ENCODE measurements around the gene RPS6KA2. TPM values are rescaled to one million over a fixed set of nuclear protein-coding genes. Genes with fewer than 3 reads are reported as not detected.
A peak's percentile ranks its signal among the peaks of the same experiment; 100 is the strongest.
"Not testable (repeated sequence)": the region's sequence is repeated elsewhere in the genome, so short reads cannot be mapped to it uniquely, and the experiment has no call there.

Gene RPS6KA2
- polyA plus RNA-seq, 1 experiment = 70.9 TPM

DNA sequence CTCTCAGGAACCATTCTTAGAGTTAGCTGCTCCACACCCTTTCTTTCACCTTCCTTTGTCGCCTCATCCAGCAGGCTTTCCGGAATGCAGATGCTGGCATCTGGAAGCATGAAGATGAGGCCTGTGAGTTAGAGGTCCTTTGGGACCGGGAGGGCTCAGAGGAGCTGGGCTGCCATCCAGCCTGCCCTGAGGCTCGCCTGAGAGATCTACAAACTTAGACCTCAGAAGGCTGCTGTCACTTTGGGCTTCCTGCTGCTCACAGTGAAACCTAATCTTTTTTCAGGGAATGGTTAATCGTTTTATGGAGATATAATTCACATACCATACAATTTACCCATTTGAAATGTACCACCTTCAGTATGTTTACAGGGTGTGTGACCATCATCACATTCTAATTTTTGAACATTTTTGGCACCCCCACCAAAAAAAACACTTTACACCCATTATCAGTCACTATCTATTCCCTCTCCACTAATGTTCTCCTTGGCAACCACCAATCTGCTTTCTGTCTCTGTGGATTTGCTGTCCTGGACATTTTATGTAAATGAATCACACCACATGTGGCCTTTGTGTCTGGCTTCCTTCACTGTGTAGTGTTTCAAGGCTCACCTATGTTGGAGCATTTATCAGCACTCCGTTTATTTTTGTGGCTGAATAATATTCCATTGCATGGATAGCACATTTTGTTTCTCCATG, 224.3 kb downstream of the RPS6KA2 start:
- CTCF ChIA-PET = interaction anchor here (4.8 kb wide), 1 partner anchor 127 kb away, joined by 122 read pairs; no protein-coding TSS in a partner anchor

DNA sequence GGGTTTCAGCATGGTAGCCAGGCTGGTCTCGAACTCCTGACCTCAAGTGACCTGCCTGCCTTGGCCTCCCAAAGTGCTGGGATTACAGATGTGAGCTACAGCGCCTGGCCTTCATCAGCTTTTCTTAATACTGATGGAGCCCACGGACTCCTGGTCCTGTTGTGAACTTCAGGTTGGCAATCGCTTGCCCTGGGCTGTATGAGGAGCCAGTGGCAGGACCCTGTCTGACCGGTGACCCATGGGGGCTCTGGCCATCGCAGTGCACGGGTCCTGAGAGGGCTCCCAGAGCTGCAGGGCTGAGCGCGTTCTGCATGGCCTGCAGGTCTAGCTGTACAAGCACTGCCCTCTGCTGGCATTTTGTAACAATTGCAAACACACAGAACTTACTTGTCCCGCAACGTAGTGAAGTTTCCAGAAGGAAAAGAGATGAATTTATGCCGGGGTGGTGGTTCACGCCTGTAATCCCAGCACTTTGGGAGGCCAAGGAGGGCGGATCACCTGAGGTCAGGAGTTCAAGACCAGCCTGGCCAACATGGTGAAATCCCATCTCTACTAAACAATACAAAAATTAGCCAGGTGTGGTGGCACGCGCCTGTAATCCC, 226.3 kb downstream of the RPS6KA2 start:
- DNase-seq (ENCODE audit: low read depth, low spot score) = peak; percentile 63
- H3K27me3 ChIP-seq (ENCODE audit: control insufficient read depth, insufficient read depth, low read length); H3K27ac ChIP-seq (ENCODE audit: low read depth, low read length); H3K9me3 ChIP-seq (ENCODE audit: control insufficient read depth, insufficient read depth, low read length); POLR2A ChIA-PET; H3K4me3 ChIP-seq (ENCODE audit: low read depth, low read length): not testable (repeated sequence)
- TF ChIP-seq, protein P1, sequence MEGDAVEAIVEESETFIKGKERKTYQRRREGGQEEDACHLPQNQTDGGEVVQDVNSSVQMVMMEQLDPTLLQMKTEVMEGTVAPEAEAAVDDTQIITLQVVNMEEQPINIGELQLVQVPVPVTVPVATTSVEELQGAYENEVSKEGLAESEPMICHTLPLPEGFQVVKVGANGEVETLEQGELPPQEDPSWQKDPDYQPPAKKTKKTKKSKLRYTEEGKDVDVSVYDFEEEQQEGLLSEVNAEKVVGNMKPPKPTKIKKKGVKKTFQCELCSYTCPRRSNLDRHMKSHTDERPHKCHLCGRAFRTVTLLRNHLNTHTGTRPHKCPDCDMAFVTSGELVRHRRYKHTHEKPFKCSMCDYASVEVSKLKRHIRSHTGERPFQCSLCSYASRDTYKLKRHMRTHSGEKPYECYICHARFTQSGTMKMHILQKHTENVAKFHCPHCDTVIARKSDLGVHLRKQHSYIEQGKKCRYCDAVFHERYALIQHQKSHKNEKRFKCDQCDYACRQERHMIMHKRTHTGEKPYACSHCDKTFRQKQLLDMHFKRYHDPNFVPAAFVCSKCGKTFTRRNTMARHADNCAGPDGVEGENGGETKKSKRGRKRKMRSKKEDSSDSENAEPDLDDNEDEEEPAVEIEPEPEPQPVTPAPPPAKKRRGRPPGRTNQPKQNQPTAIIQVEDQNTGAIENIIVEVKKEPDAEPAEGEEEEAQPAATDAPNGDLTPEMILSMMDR (IDR thresholded peaks at IDR 0.05; ENCODE audit: low read depth, low read length) = peak; percentile 80
- CTCF ChIA-PET = interaction anchor here (0.5 to 5.1 kb wide), 32 partner anchors 8 to 832 kb away, joined by 3 to 122 read pairs (median 4); no protein-coding TSS in a partner anchor

More for the DNA sequence above, 224.3 kb downstream of the RPS6KA2 start:
- POLR2A ChIA-PET = no interaction called here
- peaks cover 7% of the 10 kb centered on the region for H3K27me3 ChIP-seq (ENCODE audit: control insufficient read depth, insufficient read depth, low read length)
- DNase-seq (ENCODE audit: low read depth, low spot score) = no peak
- peaks cover 3% of the 10 kb centered on the region; the same call in 1 of the 2 replicates for H3K9me3 ChIP-seq (ENCODE audit: control insufficient read depth, insufficient read depth, low read length)
- no peak overlapping the region for H3K27ac ChIP-seq (ENCODE audit: low read depth, low read length)
- H3K4me3 ChIP-seq (ENCODE audit: low read depth, low read length) = no peak overlapping the region
- TF ChIP-seq, protein P1 (IDR thresholded peaks at IDR 0.05; ENCODE audit: low read depth, low read length) = no peak

DNA sequence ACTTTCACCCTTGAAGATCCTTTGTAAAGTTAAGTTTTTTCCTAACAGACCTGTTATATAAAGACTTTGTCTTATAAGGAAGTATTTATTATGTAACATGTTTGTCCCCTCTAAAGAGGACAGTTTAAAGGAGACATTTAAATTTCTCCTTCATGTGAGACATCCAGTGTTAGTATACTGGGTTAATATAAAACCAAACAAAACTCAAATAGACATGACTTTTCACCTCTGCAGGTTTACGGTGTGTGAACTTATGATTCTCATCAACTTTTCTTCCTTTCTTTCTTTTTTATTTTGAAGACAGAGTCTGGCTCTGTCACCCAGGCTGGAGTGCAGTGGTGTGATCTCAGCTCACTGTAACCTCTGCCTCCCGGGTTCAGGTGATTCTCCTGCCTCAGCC, 226.9 kb downstream of the RPS6KA2 start:
- peaks cover 7% of the 10 kb centered on the region; the same call in 1 of the 2 replicates for H3K9me3 ChIP-seq (ENCODE audit: control insufficient read depth, insufficient read depth, low read length)
- H3K27ac ChIP-seq (ENCODE audit: low read depth, low read length) = no peak overlapping the region
- POLR2A ChIA-PET = no interaction called here
- TF ChIP-seq, protein P1 (IDR thresholded peaks at IDR 0.05; ENCODE audit: low read depth, low read length) = no peak
- H3K4me3 ChIP-seq (ENCODE audit: low read depth, low read length) = no peak overlapping the region
- DNase-seq (ENCODE audit: low read depth, low spot score) = no peak
- CTCF ChIA-PET = interaction anchor here (0.5 to 5.1 kb wide), 27 partner anchors 8 to 831 kb away, joined by 3 to 122 read pairs (median 4); no protein-coding TSS in a partner anchor
- peaks cover 10% of the 10 kb centered on the region for H3K27me3 ChIP-seq (ENCODE audit: control insufficient read depth, insufficient read depth, low read length)

DNA sequence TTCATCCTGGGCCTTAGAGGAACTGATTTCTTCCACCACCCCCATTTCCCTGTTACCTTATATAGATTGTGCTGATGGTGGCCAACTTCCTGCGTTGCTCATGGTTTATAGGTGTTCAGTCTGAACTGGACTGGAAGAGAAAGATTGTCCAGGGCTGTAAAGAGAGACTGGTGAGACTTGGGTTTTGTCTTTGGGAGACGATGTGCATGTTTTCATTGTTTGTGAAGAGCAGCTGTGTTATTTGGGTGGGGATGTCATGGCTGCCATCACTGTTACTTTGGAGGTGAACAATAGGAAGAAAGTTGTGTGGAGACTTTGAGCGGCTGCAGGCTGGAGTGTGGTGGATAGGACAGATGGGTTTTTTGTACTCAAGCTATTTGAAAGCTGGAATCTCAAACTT, 228.7 kb downstream of the RPS6KA2 start:
- no peak for DNase-seq (ENCODE audit: low read depth, low spot score)
- H3K27ac ChIP-seq (ENCODE audit: low read depth, low read length) = no peak overlapping the region
- H3K9me3 ChIP-seq (ENCODE audit: control insufficient read depth, insufficient read depth, low read length) = peaks cover 7% of the 10 kb centered on the region; the same call in 1 of the 2 replicates
- TF ChIP-seq, protein P1 (IDR thresholded peaks at IDR 0.05; ENCODE audit: low read depth, low read length) = no peak
- ChIA-PET CTCF (interaction anchor here (1.2 to 5.1 kb wide), 5 partner anchors 9 to 241 kb away, joined by 5 to 122 read pairs (median 7); no protein-coding TSS in a partner anchor), POLR2A (no interaction called here)
- peaks cover 19% of the 10 kb centered on the region for H3K27me3 ChIP-seq (ENCODE audit: control insufficient read depth, insufficient read depth, low read length)
- no peak overlapping the region for H3K4me3 ChIP-seq (ENCODE audit: low read depth, low read length)

DNA sequence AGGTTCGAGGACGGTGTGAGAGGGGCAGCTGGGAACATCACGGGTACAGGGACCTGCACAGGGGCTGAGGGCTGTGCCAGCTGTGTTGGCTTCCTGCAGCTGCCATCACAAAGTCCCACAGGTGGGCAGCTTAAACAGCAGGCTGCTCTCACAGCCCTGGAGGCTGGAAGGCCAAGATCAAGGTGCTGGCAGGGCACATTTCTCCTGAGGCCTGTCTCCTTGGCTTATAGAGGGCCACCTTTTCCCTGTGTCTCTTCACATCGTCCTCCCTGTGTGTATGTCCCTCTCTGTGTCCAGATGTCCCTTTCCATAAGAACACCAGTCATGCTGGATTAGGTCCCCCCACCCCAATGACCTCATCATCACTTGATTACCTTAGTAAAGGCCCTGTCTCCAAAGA, 229.2 kb downstream of the RPS6KA2 start:
- H3K9me3 ChIP-seq (ENCODE audit: control insufficient read depth, insufficient read depth, low read length) = peaks cover 7% of the 10 kb centered on the region; the same call in 1 of the 2 replicates
- no peak overlapping the region for H3K27ac ChIP-seq (ENCODE audit: low read depth, low read length)
- POLR2A ChIA-PET = no interaction called here
- H3K27me3 ChIP-seq (ENCODE audit: control insufficient read depth, insufficient read depth, low read length) = peaks cover 23% of the 10 kb centered on the region
- H3K4me3 ChIP-seq (ENCODE audit: low read depth, low read length) = no peak overlapping the region
- no peak for DNase-seq (ENCODE audit: low read depth, low spot score)
- TF ChIP-seq, protein P1 (IDR thresholded peaks at IDR 0.05; ENCODE audit: low read depth, low read length) = no peak
- CTCF ChIA-PET = interaction anchor here (1.8 to 5.1 kb wide), 3 partner anchors 17 to 122 kb away, joined by 5 to 122 read pairs (median 58); no protein-coding TSS in a partner anchor

All from AG04450 (cell line).